Bronchial epithelial cell (primary cell): ENCODE measurements around the gene SCGB3A1. TPM values are rescaled to one million over a fixed set of nuclear protein-coding genes. Genes with fewer than 3 reads are reported as not detected.

Experiments used
- DNase-seq: peaks from one replicate; pipeline ENCODE4 v3.0.0-alpha.2; 2010; ENCODE audit warnings: low read depth
- FAIRE-seq: peaks from 2 replicates; lab custom pipeline; 2011; peaks lifted over from hg19 to GRCh38; lab: Jason Lieb, UNC
- H3K27me3 ChIP-seq: 2 replicates; pipeline ENCODE4 v1.5.1; 2011; ENCODE audit warnings: low read length; ENCODE audit not compliant: control insufficient read depth, insufficient read depth
- H3K36me3 ChIP-seq: 2 replicates; pipeline ENCODE4 v1.5.1; 2011; ENCODE audit warnings: low read length; ENCODE audit not compliant: control insufficient read depth, insufficient read depth
- H3K4me3 ChIP-seq: 2 replicates; pipeline ENCODE4 v1.5.1; 2011; ENCODE audit warnings: mild to moderate bottlenecking, low read depth, low read length, control low read depth
- total RNA-seq: library from RNA; depleted of rRNA; stranded (reverse); fragments of >200 nt; gene quantifications from 2 replicates; pipeline ENCODE4 v1.2.1, GENCODE V29; 2014
- TF ChIP-seq, protein P1 (sequence below): IDR thresholded peaks from 2 replicates; pipeline ENCODE4 v1.5.1; 2011; ENCODE audit warnings: mild to moderate bottlenecking, moderate library complexity, low read length, control low read depth, inconsistent platforms; ENCODE audit not compliant: insufficient read depth, severe bottlenecking

SCGB3A1 gene
- total RNA-seq, 1 donor from 2014 or later: not detected

DNA sequence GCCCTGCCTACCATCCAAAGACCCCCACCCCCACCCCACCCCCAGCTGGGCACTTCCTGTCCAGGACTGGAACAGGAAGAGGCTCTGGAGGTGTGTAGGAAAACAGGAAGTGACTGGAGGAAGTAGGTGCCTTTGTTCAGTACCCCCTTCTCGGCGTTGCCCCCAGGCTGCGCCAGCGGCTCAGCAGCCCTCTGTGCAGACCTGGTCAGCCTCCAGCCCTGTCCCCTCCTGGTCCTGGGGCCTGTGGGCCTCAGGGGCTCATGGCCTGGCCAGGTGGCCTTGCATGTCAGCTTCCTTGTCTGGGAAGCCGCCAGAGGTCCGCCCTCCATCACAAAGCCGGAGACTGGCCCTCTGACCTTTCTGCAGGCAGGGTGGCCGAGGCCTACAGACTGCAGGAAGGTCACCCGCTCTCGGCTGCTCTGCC is 32.1 kb upstream of the SCGB3A1 start:
- DNase-seq (no peak), FAIRE-seq (no peak)
- Histone ChIP-seq H3K4me3 (no peak overlapping the region), H3K36me3 (no peaks in the 10 kb centered on the region), H3K27me3 (no peaks in the 10 kb centered on the region)
- TF ChIP-seq, protein P1, sequence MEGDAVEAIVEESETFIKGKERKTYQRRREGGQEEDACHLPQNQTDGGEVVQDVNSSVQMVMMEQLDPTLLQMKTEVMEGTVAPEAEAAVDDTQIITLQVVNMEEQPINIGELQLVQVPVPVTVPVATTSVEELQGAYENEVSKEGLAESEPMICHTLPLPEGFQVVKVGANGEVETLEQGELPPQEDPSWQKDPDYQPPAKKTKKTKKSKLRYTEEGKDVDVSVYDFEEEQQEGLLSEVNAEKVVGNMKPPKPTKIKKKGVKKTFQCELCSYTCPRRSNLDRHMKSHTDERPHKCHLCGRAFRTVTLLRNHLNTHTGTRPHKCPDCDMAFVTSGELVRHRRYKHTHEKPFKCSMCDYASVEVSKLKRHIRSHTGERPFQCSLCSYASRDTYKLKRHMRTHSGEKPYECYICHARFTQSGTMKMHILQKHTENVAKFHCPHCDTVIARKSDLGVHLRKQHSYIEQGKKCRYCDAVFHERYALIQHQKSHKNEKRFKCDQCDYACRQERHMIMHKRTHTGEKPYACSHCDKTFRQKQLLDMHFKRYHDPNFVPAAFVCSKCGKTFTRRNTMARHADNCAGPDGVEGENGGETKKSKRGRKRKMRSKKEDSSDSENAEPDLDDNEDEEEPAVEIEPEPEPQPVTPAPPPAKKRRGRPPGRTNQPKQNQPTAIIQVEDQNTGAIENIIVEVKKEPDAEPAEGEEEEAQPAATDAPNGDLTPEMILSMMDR: no peak

DNA sequence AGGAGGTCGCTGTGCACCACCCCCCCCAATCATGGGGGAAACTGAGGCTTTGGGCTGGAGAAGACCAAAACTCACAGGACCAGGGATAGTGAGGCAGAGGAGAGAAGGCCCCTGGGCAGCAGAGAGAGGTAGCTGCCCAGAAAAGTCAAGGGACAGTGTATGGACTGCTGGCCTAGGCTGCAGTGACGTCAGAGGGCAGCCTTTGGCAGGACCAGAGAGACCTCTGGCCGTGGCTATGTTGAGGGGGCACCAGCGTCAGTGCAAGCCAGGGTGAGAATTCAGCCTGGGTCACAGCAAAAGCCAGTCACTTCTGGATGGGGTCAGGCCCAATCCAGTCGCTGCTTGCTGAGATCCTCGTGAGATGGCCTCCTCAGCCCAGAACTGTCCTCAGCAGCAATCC is 31.6 kb upstream of the SCGB3A1 start:
- no peak overlapping the region for H3K4me3 ChIP-seq
- FAIRE-seq: no peak
- no peaks in the 10 kb centered on the region for H3K27me3 ChIP-seq
- no peaks in the 10 kb centered on the region for H3K36me3 ChIP-seq
- TF ChIP-seq, protein P1: no peak
- DNase-seq: no peak

DNA sequence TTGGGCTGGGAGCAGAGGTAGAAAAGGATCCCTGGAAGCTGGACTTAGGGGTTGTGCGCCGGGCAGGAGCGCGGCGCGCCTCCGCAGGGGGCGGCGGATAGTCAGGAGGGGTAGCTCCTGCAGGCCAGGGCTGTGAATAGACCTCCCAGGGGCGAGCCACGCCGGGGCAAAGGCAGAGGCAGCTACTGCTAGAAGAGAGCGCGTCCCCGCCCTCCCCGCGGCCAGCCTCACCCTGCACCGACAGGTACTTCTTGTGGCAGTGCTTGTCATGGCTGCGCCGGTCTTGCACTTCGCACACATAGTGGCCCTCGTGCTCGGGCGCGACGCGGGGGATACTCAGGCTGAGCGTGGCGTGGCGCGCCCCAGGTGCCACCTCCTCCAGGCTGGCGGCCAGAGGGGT is 30.0 kb upstream of the SCGB3A1 start:
- TF ChIP-seq, protein P1: no peak
- FAIRE-seq: no peak
- H3K4me3 ChIP-seq: no peak overlapping the region
- H3K36me3 ChIP-seq: no peaks in the 10 kb centered on the region
- DNase-seq: no peak
- no peaks in the 10 kb centered on the region for H3K27me3 ChIP-seq

DNA sequence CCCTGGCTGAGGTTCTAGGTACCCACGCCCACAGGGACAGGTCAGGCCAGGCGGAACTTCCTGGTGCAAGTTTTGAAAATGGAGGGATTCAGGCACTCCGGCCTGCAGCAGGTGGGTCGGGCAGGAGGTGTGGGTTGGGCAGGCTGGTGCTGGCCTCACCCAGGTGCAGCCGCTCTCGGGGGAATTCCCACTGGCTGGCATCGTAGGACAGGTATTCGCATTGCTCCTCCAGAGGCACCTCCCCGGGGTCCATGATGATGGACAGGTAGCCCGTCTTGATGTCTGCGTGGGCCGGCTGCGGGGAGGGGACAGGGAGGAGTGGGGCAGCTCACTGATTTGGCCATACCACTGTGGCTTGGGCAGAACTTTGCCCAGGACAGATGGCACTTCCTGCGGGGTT is 28.7 kb upstream of the SCGB3A1 start:
- TF ChIP-seq, protein P1: no peak
- Histone ChIP-seq H3K27me3 (no peaks in the 10 kb centered on the region), H3K36me3 (no peaks in the 10 kb centered on the region), H3K4me3 (no peak overlapping the region)
- DNase-seq: no peak
- FAIRE-seq: no peak

DNA sequence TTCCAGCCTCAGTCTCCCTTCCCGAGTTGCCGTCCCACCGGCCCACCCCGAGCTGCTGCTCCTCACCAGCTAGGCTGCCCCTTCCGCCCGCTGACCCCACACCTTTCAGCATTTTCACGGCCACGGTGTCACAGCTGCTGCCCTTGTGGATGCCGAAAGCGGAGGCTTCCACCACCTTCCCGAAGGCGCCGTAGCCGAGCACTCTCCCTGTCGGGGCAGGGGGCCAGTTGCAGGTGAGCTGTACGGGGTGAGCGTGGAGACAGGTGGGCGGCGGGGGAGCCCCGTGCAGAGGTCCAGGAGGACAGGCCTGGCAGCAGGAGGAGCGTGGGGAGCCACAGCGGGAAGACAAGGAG is 28.2 kb upstream of the SCGB3A1 start:
- FAIRE-seq (no peak), DNase-seq (no peak)

More for the DNA sequence above, 28.2 kb upstream of the SCGB3A1 start:
- TF ChIP-seq, protein P1: no peak
- no peaks in the 10 kb centered on the region for H3K36me3 ChIP-seq
- H3K27me3 ChIP-seq: no peaks in the 10 kb centered on the region
- no peak overlapping the region for H3K4me3 ChIP-seq
